HepG2 (cell line): ENCODE results near the gene SMAD3.

Source experiments
- DPF2 ChIP-seq: sonication (generic); formaldehyde crosslinking; IDR thresholded peaks from 2 replicates; pipeline ENCODE4 v1.4.0; 2020; ENCODE audit warnings: mild to moderate bottlenecking, low read depth, missing genetic modification reagents, borderline replicate concordance
- GATAD1 ChIP-seq: IDR thresholded peaks from 2 replicates; pipeline ENCODE4 v1.6.1; 2016; ENCODE audit warnings: missing genetic modification reagents, missing compliant biosample characterization
- HMGXB4 ChIP-seq, 2 experiments: sonication (generic) in 1 of 2; formaldehyde crosslinking in 1 of 2; IDR thresholded peaks; 2 replicates each; pipeline versions ENCODE4 v1.4.0 to v1.6.1; 2018 to 2020; ENCODE audit warnings: missing genetic modification reagents in 2 of 2, borderline replicate concordance in 1 of 2, low read depth in 1 of 2, mild to moderate bottlenecking in 1 of 2, missing biosample characterization in 1 of 2
- HNRNPL ChIP-seq: fragments of 200-400 bp; formaldehyde crosslinking; IDR thresholded peaks from 2 replicates; pipeline ENCODE4 v1.6.1; 2017; ENCODE audit warnings: mild to moderate bottlenecking, low read depth, low read length
- IRF2 ChIP-seq: IDR thresholded peaks from 2 replicates; pipeline ENCODE4 v1.6.1; 2018; ENCODE audit warnings: missing genetic modification reagents, missing compliant biosample characterization
- NCOR1 ChIP-seq: fragments of 200-600 bp; sonication (generic); IDR thresholded peaks from 2 replicates; pipeline ENCODE4 v1.7.0; 2017; ENCODE audit warnings: antibody characterized with exemption, low read length, borderline replicate concordance
- NFE2L1 ChIP-seq: sonication (generic); formaldehyde crosslinking; IDR thresholded peaks from 2 replicates; pipeline ENCODE4 v1.4.0; 2020; ENCODE audit warnings: missing genetic modification reagents, mild to moderate bottlenecking, borderline replicate concordance
- POLR2AphosphoS2 ChIP-seq: IDR thresholded peaks from 2 replicates; pipeline ENCODE4 v1.6.1; 2011; ENCODE audit warnings: low read depth, low read length, improper control_type of control experiment
- POLR2AphosphoS5 ChIP-seq: IDR thresholded peaks from 2 replicates; pipeline ENCODE4 v1.6.1; 2012; ENCODE audit warnings: low read depth, low read length
- ZIK1 ChIP-seq: sonication (generic); formaldehyde crosslinking; IDR thresholded peaks from 2 replicates; pipeline ENCODE4 v1.5.0; 2020; ENCODE audit warnings: mild to moderate bottlenecking, low read depth, missing genetic modification reagents, borderline replicate concordance
- ZNF792 ChIP-seq: IDR thresholded peaks from 2 replicates; pipeline ENCODE4 v1.6.1; 2016
- ZZZ3 ChIP-seq: sonication (generic); formaldehyde crosslinking; IDR thresholded peaks from 2 replicates; pipeline ENCODE4 v1.4.0; 2020; ENCODE audit warnings: missing genetic modification reagents, mild to moderate bottlenecking, borderline replicate concordance
- TF ChIP-seq, protein P1 (sequence below): sonication (generic); formaldehyde crosslinking; IDR thresholded peaks from 2 replicates; pipeline ENCODE4 v1.5.0; 2020; ENCODE audit warnings: mild to moderate bottlenecking, missing genetic modification reagents, moderate library complexity

GRCh38 chr15:67117370-67117769 lies 52.0 kb downstream of the SMAD3 start:
- TF ChIP-seq GATAD1 (CRISPR knock-in tag) (no peak), POLR2AphosphoS2 (no peak), DPF2 (no peak), ZNF792 (CRISPR knock-in tag) (no peak), POLR2AphosphoS5 (no peak), ZIK1 (CRISPR knock-in tag) (no peak), HNRNPL (no peak), ZZZ3 (CRISPR knock-in tag) (no peak), HMGXB4 (CRISPR knock-in tag; IDR thresholded peaks at IDR 0.05; ENCODE audit: borderline replicate concordance in 1 of 2, low read depth in 1 of 2) (no peak), IRF2 (no peak), NFE2L1 (CRISPR knock-in tag) (no peak), NCOR1 (no peak)
- TF ChIP-seq, protein P1, sequence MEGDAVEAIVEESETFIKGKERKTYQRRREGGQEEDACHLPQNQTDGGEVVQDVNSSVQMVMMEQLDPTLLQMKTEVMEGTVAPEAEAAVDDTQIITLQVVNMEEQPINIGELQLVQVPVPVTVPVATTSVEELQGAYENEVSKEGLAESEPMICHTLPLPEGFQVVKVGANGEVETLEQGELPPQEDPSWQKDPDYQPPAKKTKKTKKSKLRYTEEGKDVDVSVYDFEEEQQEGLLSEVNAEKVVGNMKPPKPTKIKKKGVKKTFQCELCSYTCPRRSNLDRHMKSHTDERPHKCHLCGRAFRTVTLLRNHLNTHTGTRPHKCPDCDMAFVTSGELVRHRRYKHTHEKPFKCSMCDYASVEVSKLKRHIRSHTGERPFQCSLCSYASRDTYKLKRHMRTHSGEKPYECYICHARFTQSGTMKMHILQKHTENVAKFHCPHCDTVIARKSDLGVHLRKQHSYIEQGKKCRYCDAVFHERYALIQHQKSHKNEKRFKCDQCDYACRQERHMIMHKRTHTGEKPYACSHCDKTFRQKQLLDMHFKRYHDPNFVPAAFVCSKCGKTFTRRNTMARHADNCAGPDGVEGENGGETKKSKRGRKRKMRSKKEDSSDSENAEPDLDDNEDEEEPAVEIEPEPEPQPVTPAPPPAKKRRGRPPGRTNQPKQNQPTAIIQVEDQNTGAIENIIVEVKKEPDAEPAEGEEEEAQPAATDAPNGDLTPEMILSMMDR (CRISPR knock-in tag), result no peak
